ENCODE results near the gene DHRS7.

The DHRS7 gene

GRCh38 chr14:60094306-60094897 lies 70.8 kb downstream of the DHRS7 start:
- Histone ChIP-seq H3K27ac (ENCODE audit: low read depth, low read length) (no peak overlapping the region), H3K4me1 (ENCODE audit: insufficient read depth, low read length) (peaks cover 27% of the 10 kb centered on the region), H3K27me3 (ENCODE audit: insufficient read depth, low read length) (no peaks in the 10 kb centered on the region), H3K9ac (ENCODE audit: low read depth, low read length) (no peak overlapping the region), H3K36me3 (ENCODE audit: insufficient read depth, low read length) (peaks cover 14% of the 10 kb centered on the region), H3K9me3 (ENCODE audit: insufficient read depth, low read depth, low read length) (no peaks in the 10 kb centered on the region), H3K4me3 (ENCODE audit: low read length) (peak overlapping the region; percentile 83)
- WGBS, result 26% methylated on average over 5 of the region's 5 CpGs

Data from HUES64 (cell line).